Keratinocyte (primary cell): Measurements from ENCODE around the gene SPINT1.

ENCODE experiments used
- EZH2 ChIP-seq: IDR thresholded peaks from one replicate; pipeline ENCODE4 v1.6.1; 2012; ENCODE audit warnings: inconsistent platforms, mild to moderate bottlenecking, low read length, moderate library complexity
- TF ChIP-seq, protein P1 (sequence below), 3 experiments: IDR thresholded peaks in 1 of 3; conservative IDR thresholded peaks in 1 of 3; optimal IDR thresholded peaks in 1 of 3; 2 replicates in 2 of 3; 3 replicates in 1 of 3; pipeline versions ENCODE3 to v1.5.1; 2011; ENCODE audit warnings: low read length in 3 of 3, mild to moderate bottlenecking in 3 of 3, moderate library complexity in 2 of 3, control low read depth in 1 of 3, inconsistent platforms in 1 of 3; ENCODE audit not compliant: insufficient read depth in 2 of 3; ENCODE audit errors: extremely low read depth in 1 of 3

DNA sequence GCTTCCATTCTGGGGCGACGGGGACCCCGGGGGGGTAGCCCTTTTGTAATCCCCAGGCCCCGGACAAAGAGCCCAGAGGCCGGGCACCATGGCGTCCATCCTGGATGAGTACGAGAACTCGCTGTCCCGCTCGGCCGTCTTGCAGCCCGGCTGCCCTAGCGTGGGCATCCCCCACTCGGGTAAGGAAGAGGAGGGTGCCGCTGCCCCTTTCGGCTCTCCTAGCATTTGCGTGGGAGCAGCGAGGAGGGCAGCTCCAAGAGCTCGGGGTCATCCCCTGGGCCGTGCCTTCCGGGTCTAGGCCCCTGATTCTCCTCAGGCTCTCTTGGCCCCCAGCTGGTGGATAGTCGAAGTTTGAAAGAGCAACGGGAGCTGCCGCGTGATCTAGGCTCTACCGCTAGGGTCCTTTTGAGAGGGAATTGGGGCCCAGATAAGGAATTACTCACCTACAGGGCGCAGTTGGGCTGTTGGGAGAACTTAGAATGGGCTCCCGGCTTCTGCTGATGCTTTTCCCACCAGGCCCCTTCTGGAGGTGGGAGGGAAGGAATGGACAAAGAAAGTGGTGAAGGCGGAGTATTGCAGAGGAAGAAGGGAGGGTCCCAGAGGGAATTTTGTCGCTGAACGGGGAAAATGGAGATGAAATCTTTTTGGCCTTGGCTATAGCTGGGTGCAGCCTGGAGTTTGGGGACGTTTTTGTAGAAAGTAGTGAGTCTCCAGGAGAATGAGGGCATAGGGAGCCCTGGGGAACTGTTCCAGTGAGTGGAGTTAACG lies 51.0 kb downstream of the SPINT1 start:
- TF ChIP-seq, protein P1, sequence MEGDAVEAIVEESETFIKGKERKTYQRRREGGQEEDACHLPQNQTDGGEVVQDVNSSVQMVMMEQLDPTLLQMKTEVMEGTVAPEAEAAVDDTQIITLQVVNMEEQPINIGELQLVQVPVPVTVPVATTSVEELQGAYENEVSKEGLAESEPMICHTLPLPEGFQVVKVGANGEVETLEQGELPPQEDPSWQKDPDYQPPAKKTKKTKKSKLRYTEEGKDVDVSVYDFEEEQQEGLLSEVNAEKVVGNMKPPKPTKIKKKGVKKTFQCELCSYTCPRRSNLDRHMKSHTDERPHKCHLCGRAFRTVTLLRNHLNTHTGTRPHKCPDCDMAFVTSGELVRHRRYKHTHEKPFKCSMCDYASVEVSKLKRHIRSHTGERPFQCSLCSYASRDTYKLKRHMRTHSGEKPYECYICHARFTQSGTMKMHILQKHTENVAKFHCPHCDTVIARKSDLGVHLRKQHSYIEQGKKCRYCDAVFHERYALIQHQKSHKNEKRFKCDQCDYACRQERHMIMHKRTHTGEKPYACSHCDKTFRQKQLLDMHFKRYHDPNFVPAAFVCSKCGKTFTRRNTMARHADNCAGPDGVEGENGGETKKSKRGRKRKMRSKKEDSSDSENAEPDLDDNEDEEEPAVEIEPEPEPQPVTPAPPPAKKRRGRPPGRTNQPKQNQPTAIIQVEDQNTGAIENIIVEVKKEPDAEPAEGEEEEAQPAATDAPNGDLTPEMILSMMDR (optimal IDR thresholded peaks at IDR 0.05 in 1 of 3, IDR thresholded peaks at IDR 0.05 in 1 of 3, conservative IDR thresholded peaks at IDR 0.05 in 1 of 3; ENCODE audit: extremely low read depth in 1 of 3, insufficient read depth in 2 of 3, low read length in 3 of 3), result peak; percentile 30 to 85 (median 64)
- no peak for TF ChIP-seq EZH2
